NCI-H1436 (cell line): ENCODE measurements around the gene TRDN.
"Not testable (repeated sequence)": the region's sequence is repeated elsewhere in the genome, so short reads cannot be mapped to it uniquely, and the experiment has no call there.

ENCODE experiments used
- DNase-seq: peaks from one replicate; lab custom pipeline; 2025; lab: John Stamatoyannopoulos, UW

The TRDN gene

GRCh38 chr6:123402052-123402451 is 234.7 kb downstream of the TRDN start:
- DNase-seq = peak; percentile 6

- no peak for DNase-seq
Measured at GRCh38 chr6:123398072-123398471, 238.7 kb downstream of the TRDN start.

- peak; percentile 78 for DNase-seq
Measured at GRCh38 chr6:123393331-123393730, 243.4 kb downstream of the TRDN start.

GRCh38 chr6:123383718-123384117 is 253.0 kb downstream of the TRDN start:
- DNase-seq = no peak

- peak; percentile 65 for DNase-seq
Measured at GRCh38 chr6:123380257-123380656, 256.5 kb downstream of the TRDN start.

- DNase-seq = no peak
Measured at GRCh38 chr6:123372737-123373136, 264.0 kb downstream of the TRDN start.

- DNase-seq = no peak
Measured at GRCh38 chr6:123363912-123364311, 272.8 kb downstream of the TRDN start.

GRCh38 chr6:123360359-123360758 is 276.4 kb downstream of the TRDN start:
- no peak for DNase-seq

- DNase-seq = no peak
Measured at GRCh38 chr6:123352705-123353104, 284.0 kb downstream of the TRDN start.

- DNase-seq = no peak
Measured at GRCh38 chr6:123352279-123352678, 284.5 kb downstream of the TRDN start.

GRCh38 chr6:123343836-123344235 is 292.9 kb downstream of the TRDN start:
- no peak for DNase-seq

GRCh38 chr6:123338394-123338793 is 298.4 kb downstream of the TRDN start:
- DNase-seq = no peak

- no peak for DNase-seq
Measured at GRCh38 chr6:123333000-123333756, 303.6 kb downstream of the TRDN start.

- DNase-seq = no peak
Measured at GRCh38 chr6:123332070-123332469, 304.7 kb downstream of the TRDN start.

GRCh38 chr6:123329337-123329736 is 307.4 kb downstream of the TRDN start:
- no peak for DNase-seq

GRCh38 chr6:123323452-123324329 is 313.1 kb downstream of the TRDN start:
- no peak for DNase-seq

GRCh38 chr6:123321020-123321419 is 315.7 kb downstream of the TRDN start:
- no peak for DNase-seq

GRCh38 chr6:123316733-123317323 is 319.9 kb downstream of the TRDN start:
- no peak for DNase-seq

- DNase-seq = not testable (repeated sequence)
Measured at GRCh38 chr6:123314459-123314858, 322.3 kb downstream of the TRDN start.

- no peak for DNase-seq
Measured at GRCh38 chr6:123309130-123309529, 327.6 kb downstream of the TRDN start.

- no peak for DNase-seq
Measured at GRCh38 chr6:123306334-123306733, 330.4 kb downstream of the TRDN start.

- no peak for DNase-seq
Measured at GRCh38 chr6:123295672-123296071, 341.1 kb downstream of the TRDN start.

GRCh38 chr6:123295181-123295580 is 341.6 kb downstream of the TRDN start:
- DNase-seq = no peak
